IMR-90 (cell line): ENCODE data around the gene CST4.

Experiments
- BHLHE40 ChIP-seq: fragments of 150-350 bp; IDR thresholded peaks from 2 replicates; pipeline ENCODE4 v1.6.1; 2016; ENCODE audit warnings: mild to moderate bottlenecking, low read depth, low read length
- FOS ChIP-seq: fragments of 150-350 bp; IDR thresholded peaks from 2 replicates; pipeline ENCODE4 v1.6.1; 2016; ENCODE audit warnings: low read depth, low read length
- MAFK ChIP-seq: IDR thresholded peaks from 2 replicates; pipeline ENCODE4 v1.6.1; 2012; ENCODE audit warnings: low read depth, low read length, improper control_type of control experiment
- MAZ ChIP-seq: IDR thresholded peaks from 2 replicates; pipeline ENCODE4 v1.6.1; 2012; ENCODE audit warnings: low read depth, mild to moderate bottlenecking, low read length, improper control_type of control experiment, moderate library complexity, borderline replicate concordance
- MXI1 ChIP-seq: IDR thresholded peaks from 2 replicates; pipeline ENCODE4 v1.6.1; 2012; ENCODE audit warnings: low read depth, mild to moderate bottlenecking, low read length, moderate library complexity, borderline replicate concordance
- POLR2A ChIP-seq: IDR thresholded peaks from 2 replicates; pipeline ENCODE4 v1.6.1; 2012; ENCODE audit warnings: mild to moderate bottlenecking, low read depth, low read length
- RCOR1 ChIP-seq: IDR thresholded peaks from 2 replicates; pipeline ENCODE4 v1.6.1; 2012; ENCODE audit warnings: mild to moderate bottlenecking, low read length, improper control_type of control experiment; ENCODE audit not compliant: insufficient replicate concordance
- TF ChIP-seq, protein P1 (sequence below): conservative IDR thresholded peaks from 2 replicates; pipeline ENCODE4 v1.5.1; 2012; ENCODE audit warnings: mild to moderate bottlenecking, low read depth, low read length, improper control_type of control experiment
- TF ChIP-seq, protein P2 (sequence below): fragments of 150-350 bp; IDR thresholded peaks from 2 replicates; pipeline ENCODE4 v1.6.1; 2017; ENCODE audit warnings: mild to moderate bottlenecking, antibody characterized with exemption, low read length, low read depth
- TF ChIP-seq, protein P3 (sequence below): fragments of 150-350 bp; IDR thresholded peaks from 2 replicates; pipeline ENCODE4 v1.6.1; 2016; ENCODE audit warnings: low read depth, mild to moderate bottlenecking, low read length, moderate library complexity, borderline replicate concordance

DNA sequence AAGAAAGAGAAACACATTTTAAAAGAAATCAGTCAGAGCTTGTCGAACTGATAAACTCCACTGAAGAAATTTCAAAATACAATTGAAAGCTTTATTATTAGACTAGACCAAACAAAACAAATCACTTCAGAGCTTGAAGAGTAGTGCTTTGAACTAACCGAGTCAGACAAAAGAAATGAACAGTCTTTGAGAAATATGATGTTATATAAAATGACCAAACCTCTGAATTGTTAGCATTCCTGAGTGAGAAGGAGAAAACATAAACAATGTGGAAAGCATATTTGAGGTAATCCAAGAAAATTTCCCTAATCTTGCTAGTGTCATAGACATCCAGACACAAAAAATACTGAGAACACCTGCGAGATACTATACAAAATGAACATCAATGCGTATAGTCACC lies 13.2 kb upstream of the CST4 start:
- TF ChIP-seq, protein P1, sequence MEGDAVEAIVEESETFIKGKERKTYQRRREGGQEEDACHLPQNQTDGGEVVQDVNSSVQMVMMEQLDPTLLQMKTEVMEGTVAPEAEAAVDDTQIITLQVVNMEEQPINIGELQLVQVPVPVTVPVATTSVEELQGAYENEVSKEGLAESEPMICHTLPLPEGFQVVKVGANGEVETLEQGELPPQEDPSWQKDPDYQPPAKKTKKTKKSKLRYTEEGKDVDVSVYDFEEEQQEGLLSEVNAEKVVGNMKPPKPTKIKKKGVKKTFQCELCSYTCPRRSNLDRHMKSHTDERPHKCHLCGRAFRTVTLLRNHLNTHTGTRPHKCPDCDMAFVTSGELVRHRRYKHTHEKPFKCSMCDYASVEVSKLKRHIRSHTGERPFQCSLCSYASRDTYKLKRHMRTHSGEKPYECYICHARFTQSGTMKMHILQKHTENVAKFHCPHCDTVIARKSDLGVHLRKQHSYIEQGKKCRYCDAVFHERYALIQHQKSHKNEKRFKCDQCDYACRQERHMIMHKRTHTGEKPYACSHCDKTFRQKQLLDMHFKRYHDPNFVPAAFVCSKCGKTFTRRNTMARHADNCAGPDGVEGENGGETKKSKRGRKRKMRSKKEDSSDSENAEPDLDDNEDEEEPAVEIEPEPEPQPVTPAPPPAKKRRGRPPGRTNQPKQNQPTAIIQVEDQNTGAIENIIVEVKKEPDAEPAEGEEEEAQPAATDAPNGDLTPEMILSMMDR, result no peak
- TF ChIP-seq, protein P2, sequence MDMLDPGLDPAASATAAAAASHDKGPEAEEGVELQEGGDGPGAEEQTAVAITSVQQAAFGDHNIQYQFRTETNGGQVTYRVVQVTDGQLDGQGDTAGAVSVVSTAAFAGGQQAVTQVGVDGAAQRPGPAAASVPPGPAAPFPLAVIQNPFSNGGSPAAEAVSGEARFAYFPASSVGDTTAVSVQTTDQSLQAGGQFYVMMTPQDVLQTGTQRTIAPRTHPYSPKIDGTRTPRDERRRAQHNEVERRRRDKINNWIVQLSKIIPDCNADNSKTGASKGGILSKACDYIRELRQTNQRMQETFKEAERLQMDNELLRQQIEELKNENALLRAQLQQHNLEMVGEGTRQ, result no peak
- TF ChIP-seq MAFK, result no peak
- no peak for TF ChIP-seq FOS
- no peak for TF ChIP-seq POLR2A
- no peak for TF ChIP-seq BHLHE40
- TF ChIP-seq MXI1, result no peak
- TF ChIP-seq, protein P3, sequence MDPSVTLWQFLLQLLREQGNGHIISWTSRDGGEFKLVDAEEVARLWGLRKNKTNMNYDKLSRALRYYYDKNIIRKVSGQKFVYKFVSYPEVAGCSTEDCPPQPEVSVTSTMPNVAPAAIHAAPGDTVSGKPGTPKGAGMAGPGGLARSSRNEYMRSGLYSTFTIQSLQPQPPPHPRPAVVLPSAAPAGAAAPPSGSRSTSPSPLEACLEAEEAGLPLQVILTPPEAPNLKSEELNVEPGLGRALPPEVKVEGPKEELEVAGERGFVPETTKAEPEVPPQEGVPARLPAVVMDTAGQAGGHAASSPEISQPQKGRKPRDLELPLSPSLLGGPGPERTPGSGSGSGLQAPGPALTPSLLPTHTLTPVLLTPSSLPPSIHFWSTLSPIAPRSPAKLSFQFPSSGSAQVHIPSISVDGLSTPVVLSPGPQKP, result no peak
- TF ChIP-seq RCOR1, result no peak
- no peak for TF ChIP-seq MAZ
